Naive thymus-derived CD4-positive, alpha-beta T cell (primary cell): ENCODE results near the gene STK32A. TPM values are rescaled to one million over a fixed set of nuclear protein-coding genes. Genes with fewer than 3 reads are reported as not detected.

Experiments
- ATAC-seq: fragments of 150-1000 bp; cut with Tn5 transposase; 2 replicates; pipeline ENCODE4 v1.10.0; 2021; ENCODE audit warnings: mild to moderate bottlenecking, moderate library complexity
- CTCF ChIA-PET: fragments of 350-600 bp; sonication (Branson Sonifier 250); formaldehyde crosslinking; loops from one replicate; lab custom pipeline; 2021; ENCODE audit warnings: antibody characterized with exemption; lab: Charles Lee
- POLR2A ChIA-PET: fragments of 350-600 bp; sonication (Branson Sonifier 250); formaldehyde crosslinking; loops from one replicate; lab custom pipeline; 2021; ENCODE audit warnings: antibody characterized with exemption, inconsistent platforms; lab: Charles Lee
- DNase-seq, 9 donors: peaks; one replicate each; pipeline versions ENCODE4 v3.0.0 to v3.0.0-alpha.2; 2020 to 2022; ENCODE audit warnings: mixed read lengths in 1 of 9
- H3K27ac ChIP-seq: one replicate; pipeline ENCODE4 v1.7.0; 2013; ENCODE audit warnings: mild to moderate bottlenecking, low read depth, low read length, moderate library complexity
- H3K27me3 ChIP-seq, 2 donors: one replicate each; pipeline ENCODE4 v1.7.0; 2013; ENCODE audit warnings: low read length in 2 of 2, mild to moderate bottlenecking in 2 of 2, moderate library complexity in 2 of 2; ENCODE audit not compliant: control insufficient read depth in 2 of 2, insufficient read depth in 2 of 2
- H3K36me3 ChIP-seq, 3 experiments: 1 replicate in 2 of 3; 2 replicates in 1 of 3; pipeline ENCODE4 v1.7.0; 2013; ENCODE audit warnings: low read length in 3 of 3, mild to moderate bottlenecking in 3 of 3, moderate library complexity in 1 of 3; ENCODE audit not compliant: insufficient read depth in 3 of 3, control insufficient read depth in 2 of 3
- H3K4me1 ChIP-seq, 2 donors: one replicate each; pipeline ENCODE4 v1.7.0; 2013; ENCODE audit warnings: low read length in 2 of 2, mild to moderate bottlenecking in 2 of 2, moderate library complexity in 1 of 2; ENCODE audit not compliant: control insufficient read depth in 2 of 2, insufficient read depth in 2 of 2
- H3K4me3 ChIP-seq: 2 replicates; pipeline ENCODE4 v1.7.0; 2013; ENCODE audit warnings: mild to moderate bottlenecking, low read length
- H3K9me3 ChIP-seq, 3 experiments: 1 replicate in 2 of 3; 2 replicates in 1 of 3; pipeline ENCODE4 v1.7.0; 2013; ENCODE audit warnings: low read length in 3 of 3; ENCODE audit not compliant: control insufficient read depth in 2 of 3
- H3K27ac Mint-ChIP-seq, 9 donors: one replicate each; pipeline ENCODE4 v1.8.0; 2020 to 2022; ENCODE audit warnings: mixed read lengths in 9 of 9, mild to moderate bottlenecking in 8 of 9, moderate library complexity in 5 of 9, inconsistent platforms in 2 of 9
- H3K27me3 Mint-ChIP-seq, 5 donors: one replicate each; pipeline ENCODE4 v1.8.0; 2021 to 2022; ENCODE audit warnings: mixed read lengths in 5 of 5, mild to moderate bottlenecking in 1 of 5
- H3K36me3 Mint-ChIP-seq, 5 donors: one replicate each; pipeline ENCODE4 v1.8.0; 2020 to 2022; ENCODE audit warnings: mixed read lengths in 5 of 5, mild to moderate bottlenecking in 3 of 5, inconsistent platforms in 1 of 5
- H3K4me1 Mint-ChIP-seq, 7 donors: one replicate each; pipeline ENCODE4 v1.8.0; 2020 to 2022; ENCODE audit warnings: mixed read lengths in 7 of 7, mild to moderate bottlenecking in 3 of 7, inconsistent platforms in 1 of 7
- H3K4me3 Mint-ChIP-seq, 10 donors: one replicate each; pipeline ENCODE4 v1.8.0; 2020 to 2022; ENCODE audit warnings: mild to moderate bottlenecking in 10 of 10, mixed read lengths in 10 of 10, moderate library complexity in 6 of 10, inconsistent platforms in 2 of 10
- H3K9me3 Mint-ChIP-seq, 11 donors: one replicate each; pipeline ENCODE4 v1.8.0; 2020 to 2022; ENCODE audit warnings: mixed read lengths in 11 of 11, mild to moderate bottlenecking in 4 of 11, inconsistent platforms in 1 of 11, moderate library complexity in 1 of 11
- intact Hi-C, 2 donors: fragments of 100-400 bp; cut with micrococcal nuclease; formaldehyde crosslinking; loops; one replicate each; pipeline ENCODE4 v1.15.1; 2023
- polyA plus RNA-seq, 2 donors: library from polyadenylated mRNA; unstranded; fragments of 300-500 nt; fragmentation: Illumina TruSeq; gene quantifications; one replicate each; pipeline ENCODE4 v1.2.3, GENCODE V29; 2021
- total RNA-seq, 6 experiments: library from RNA in 5 of 6; stranded (reverse) in 5 of 6; gene quantifications; 1 replicate in 5 of 6; 2 replicates in 1 of 6; pipeline ENCODE4 v1.2.3 and lab custom pipeline; 2021 to 2026

The STK32A gene
- total and polyA plus RNA-seq, 7 experiments from 2014 or later = not detected

- DNase-seq = no peak
These were observed 74.8 kb downstream of the STK32A start for GRCh38 chr5:147309621-147310020.

GRCh38 chr5:147310059-147310704, 75.4 kb downstream of the STK32A start:
- ChIA-PET POLR2A (no interaction called here), CTCF (no interaction called here)
- Histone ChIP-seq H3K27me3 (no peaks in the 10 kb centered on the region), H3K36me3 (no peaks in the 10 kb centered on the region), H3K4me1 (no peaks in the 10 kb centered on the region), H3K9me3 (no peaks in the 10 kb centered on the region), H3K27ac (no peak overlapping the region), H3K4me3 (no peak overlapping the region)
- Mint-ChIP-seq H3K27me3 (peaks cover 0 to 5% (median 0%) of the 10 kb centered on the region in 5 donors), H3K27ac (no peak overlapping the region), H3K4me1 (no peaks in the 10 kb centered on the region), H3K9me3 (peaks cover 0 to 2% (median 0%) of the 10 kb centered on the region in 11 donors), H3K4me3 (no peak overlapping the region), H3K36me3 (no peaks in the 10 kb centered on the region)
- DNase-seq (no peak), ATAC-seq (peak; percentile 63)
- intact Hi-C loops = no loop called here

More at GRCh38 chr5:147309621-147310020, 74.8 kb downstream of the STK32A start:
- H3K4me1 Mint-ChIP-seq = no peaks in the 10 kb centered on the region
- peaks cover 0 to 5% (median 0%) of the 10 kb centered on the region in 5 donors for H3K27me3 Mint-ChIP-seq
- ATAC-seq = no peak
- no peaks in the 10 kb centered on the region for H3K36me3 Mint-ChIP-seq
- Histone ChIP-seq H3K4me3 (no peak overlapping the region), H3K36me3 (no peaks in the 10 kb centered on the region), H3K9me3 (no peaks in the 10 kb centered on the region), H3K4me1 (no peaks in the 10 kb centered on the region), H3K27ac (no peak overlapping the region), H3K27me3 (no peaks in the 10 kb centered on the region)
- intact Hi-C loops = no loop called here
- ChIA-PET POLR2A (no interaction called here), CTCF (no interaction called here)
- H3K27ac Mint-ChIP-seq = no peak overlapping the region
- peaks cover 0 to 2% (median 0%) of the 10 kb centered on the region in 11 donors for H3K9me3 Mint-ChIP-seq
- no peak overlapping the region for H3K4me3 Mint-ChIP-seq

GRCh38 chr5:147317978-147318684, 83.3 kb downstream of the STK32A start:
- H3K36me3 ChIP-seq = no peaks in the 10 kb centered on the region
- H3K27ac Mint-ChIP-seq = no peak overlapping the region
- H3K4me3 ChIP-seq = no peak overlapping the region
- no peaks in the 10 kb centered on the region for H3K9me3 ChIP-seq
- H3K27ac ChIP-seq = no peak overlapping the region
- H3K4me3 Mint-ChIP-seq = no peak overlapping the region
- H3K36me3 Mint-ChIP-seq = no peaks in the 10 kb centered on the region
- H3K4me1 ChIP-seq = no peaks in the 10 kb centered on the region
- H3K27me3 Mint-ChIP-seq = peaks cover 0 to 4% (median 0%) of the 10 kb centered on the region in 5 donors
- DNase-seq (no peak), ATAC-seq (no peak)
- H3K4me1 Mint-ChIP-seq = peaks cover 0 to 2% (median 0%) of the 10 kb centered on the region in 7 donors
- CTCF ChIA-PET = interaction anchor here (0.6 kb wide), 1 partner anchor 559 kb away, joined by 4 read pairs; no protein-coding TSS in a partner anchor
- no peaks in the 10 kb centered on the region for H3K27me3 ChIP-seq
- POLR2A ChIA-PET = no interaction called here
- intact Hi-C loops = no loop called here
- H3K9me3 Mint-ChIP-seq = peaks cover 0 to 12% (median 0%) of the 10 kb centered on the region in 11 donors

GRCh38 chr5:147321569-147321968, 86.7 kb downstream of the STK32A start:
- Histone ChIP-seq H3K27me3 (no peaks in the 10 kb centered on the region), H3K9me3 (no peaks in the 10 kb centered on the region), H3K4me3 (no peak overlapping the region), H3K27ac (no peak overlapping the region), H3K4me1 (no peaks in the 10 kb centered on the region), H3K36me3 (no peaks in the 10 kb centered on the region)
- Mint-ChIP-seq H3K4me3 (no peak overlapping the region), H3K27ac (no peak overlapping the region), H3K36me3 (no peaks in the 10 kb centered on the region), H3K4me1 (peaks cover 0 to 2% (median 0%) of the 10 kb centered on the region in 7 donors), H3K27me3 (peaks cover 0 to 7% (median 0%) of the 10 kb centered on the region in 5 donors), H3K9me3 (peaks cover 0 to 12% (median 0%) of the 10 kb centered on the region in 11 donors)
- CTCF ChIA-PET = no interaction called here
- intact Hi-C loops = no loop called here
- DNase-seq = no peak
- POLR2A ChIA-PET = no interaction called here
- no peak for ATAC-seq

- Mint-ChIP-seq H3K27ac (no peak overlapping the region), H3K4me1 (peaks cover 0 to 2% (median 0%) of the 10 kb centered on the region in 7 donors), H3K9me3 (peaks cover 0 to 5% (median 0%) of the 10 kb centered on the region in 11 donors), H3K4me3 (no peak overlapping the region), H3K36me3 (no peaks in the 10 kb centered on the region), H3K27me3 (peaks cover 0 to 7% (median 0%) of the 10 kb centered on the region in 5 donors)
- Histone ChIP-seq H3K9me3 (no peaks in the 10 kb centered on the region), H3K4me1 (no peaks in the 10 kb centered on the region), H3K27me3 (no peaks in the 10 kb centered on the region), H3K4me3 (no peak overlapping the region), H3K36me3 (no peaks in the 10 kb centered on the region), H3K27ac (no peak overlapping the region)
- ATAC-seq = no peak
- ChIA-PET CTCF (no interaction called here), POLR2A (no interaction called here)
- intact Hi-C loops = no loop called here
- DNase-seq = no peak
These were observed 92.6 kb downstream of the STK32A start for GRCh38 chr5:147327421-147327820.

GRCh38 chr5:147327905-147328304, 93.1 kb downstream of the STK32A start:
- no peaks in the 10 kb centered on the region for H3K36me3 Mint-ChIP-seq
- CTCF ChIA-PET = no interaction called here
- intact Hi-C loops = no loop called here

More at GRCh38 chr5:147327905-147328304, 93.1 kb downstream of the STK32A start:
- Histone ChIP-seq H3K4me1 (no peaks in the 10 kb centered on the region), H3K4me3 (no peak overlapping the region), H3K27me3 (no peaks in the 10 kb centered on the region), H3K9me3 (no peaks in the 10 kb centered on the region), H3K27ac (no peak overlapping the region), H3K36me3 (no peaks in the 10 kb centered on the region)
- Mint-ChIP-seq H3K4me1 (no peaks in the 10 kb centered on the region), H3K27ac (no peak overlapping the region), H3K27me3 (peaks cover 0 to 7% (median 0%) of the 10 kb centered on the region in 5 donors), H3K4me3 (no peak overlapping the region), H3K9me3 (peaks cover 0 to 5% (median 0%) of the 10 kb centered on the region in 11 donors)
- ATAC-seq = no peak
- DNase-seq = no peak
- POLR2A ChIA-PET = no interaction called here
